Inferior parietal cortex (tissue), 1 donor: Measurements from ENCODE around the gene ZSCAN1.

Source experiments
- DNase-seq: peaks from one replicate; pipeline ENCODE4 v3.0.0-alpha.2; 2016; ENCODE audit errors: extremely low spot score

Gene ZSCAN1

GRCh38 chr19:58040751-58041525 is 7.1 kb downstream of the ZSCAN1 start:
- no peak for DNase-seq

DNA sequence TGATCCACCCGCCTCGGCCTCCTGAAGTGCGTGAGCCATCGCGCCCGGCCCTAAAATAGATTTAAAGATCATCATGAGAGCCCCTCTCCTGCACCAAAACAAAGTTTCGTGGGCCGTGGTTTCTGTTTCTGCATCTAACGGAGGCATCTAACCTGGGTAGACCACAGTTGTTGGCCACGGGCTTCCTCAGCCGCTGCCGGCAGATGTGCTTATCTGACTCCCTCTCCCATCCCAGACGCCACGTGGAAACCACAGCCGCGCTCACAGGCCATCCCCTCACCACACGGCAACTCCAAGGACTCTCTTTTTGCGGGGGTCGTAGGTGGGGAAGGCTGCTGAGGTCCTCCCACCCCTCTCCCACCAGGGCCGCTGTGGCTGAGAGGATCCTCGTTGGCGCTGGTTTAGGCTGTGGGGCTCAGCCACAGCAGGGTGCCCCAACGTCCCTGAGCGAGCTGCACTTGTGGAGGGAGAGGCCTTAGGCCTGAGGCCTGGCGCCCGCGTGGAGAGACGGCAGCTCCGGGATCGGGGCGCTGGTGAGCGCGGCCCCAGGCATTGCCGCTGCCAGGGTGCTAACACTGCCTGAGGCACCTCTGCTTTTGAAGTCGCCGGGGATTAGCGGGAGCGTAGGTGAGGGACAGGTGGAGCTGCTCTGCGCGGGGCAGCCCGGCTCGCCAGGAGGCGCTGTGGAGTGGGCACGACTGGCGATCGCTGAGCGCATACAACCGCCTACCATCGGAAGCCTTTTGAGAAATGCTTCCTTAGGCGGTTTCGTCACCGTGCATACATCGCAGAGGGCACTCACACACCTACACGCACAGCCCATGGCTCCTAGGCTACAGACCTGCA is 8.9 kb downstream of the ZSCAN1 start:
- no peak for DNase-seq

GRCh38 chr19:58044391-58044790 is 10.6 kb downstream of the ZSCAN1 start:
- no peak for DNase-seq

DNA sequence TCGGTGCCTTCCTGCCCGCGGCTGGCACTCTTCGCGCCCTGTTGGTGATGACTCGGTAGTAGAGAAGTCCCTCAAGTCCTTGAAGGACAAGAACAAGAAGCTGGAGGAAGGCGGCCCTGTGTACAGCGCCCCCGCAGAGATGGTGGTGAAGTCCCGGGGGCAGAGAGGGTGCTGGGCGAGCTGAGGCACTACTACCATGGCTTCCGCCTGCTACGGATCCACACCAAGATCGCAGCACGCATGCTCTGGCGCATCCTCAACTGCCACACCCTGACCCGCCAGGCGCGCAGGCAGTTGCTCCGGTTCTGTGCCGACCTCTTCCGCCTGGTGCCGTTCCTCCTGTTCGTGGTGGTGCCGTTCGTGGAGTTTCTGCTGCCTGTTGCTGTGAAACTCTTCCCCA is 11.1 kb downstream of the ZSCAN1 start:
- DNase-seq: no peak

GRCh38 chr19:58045411-58046050 is 11.7 kb downstream of the ZSCAN1 start:
- DNase-seq: no peak

- no peak for DNase-seq
Measured at GRCh38 chr19:58046856-58047255, 13.0 kb downstream of the ZSCAN1 start.

GRCh38 chr19:58047672-58048071 is 13.8 kb downstream of the ZSCAN1 start:
- DNase-seq: no peak

DNA sequence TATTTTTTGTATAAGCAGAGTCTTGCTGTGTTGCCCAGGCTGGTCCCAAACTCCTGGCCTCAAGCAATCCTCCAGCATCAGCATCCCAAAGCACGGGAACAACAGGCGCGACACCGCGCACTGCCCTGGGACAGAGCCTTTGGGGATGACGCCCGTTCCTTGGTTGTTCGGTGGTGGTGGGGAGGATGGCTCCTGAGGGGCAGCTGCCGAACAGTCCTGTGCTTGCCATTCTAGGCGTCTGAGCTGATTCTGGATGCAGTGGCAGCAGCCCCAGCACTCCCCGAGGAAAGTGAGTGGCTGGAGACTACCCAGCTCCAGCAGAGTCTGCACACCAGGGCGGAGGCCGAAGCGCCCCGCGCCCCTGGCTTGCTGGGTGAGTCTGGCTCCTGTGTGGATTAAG is 18.4 kb downstream of the ZSCAN1 start:
- DNase-seq: no peak

GRCh38 chr19:58053480-58054156 is 19.8 kb downstream of the ZSCAN1 start:
- no peak for DNase-seq

DNA sequence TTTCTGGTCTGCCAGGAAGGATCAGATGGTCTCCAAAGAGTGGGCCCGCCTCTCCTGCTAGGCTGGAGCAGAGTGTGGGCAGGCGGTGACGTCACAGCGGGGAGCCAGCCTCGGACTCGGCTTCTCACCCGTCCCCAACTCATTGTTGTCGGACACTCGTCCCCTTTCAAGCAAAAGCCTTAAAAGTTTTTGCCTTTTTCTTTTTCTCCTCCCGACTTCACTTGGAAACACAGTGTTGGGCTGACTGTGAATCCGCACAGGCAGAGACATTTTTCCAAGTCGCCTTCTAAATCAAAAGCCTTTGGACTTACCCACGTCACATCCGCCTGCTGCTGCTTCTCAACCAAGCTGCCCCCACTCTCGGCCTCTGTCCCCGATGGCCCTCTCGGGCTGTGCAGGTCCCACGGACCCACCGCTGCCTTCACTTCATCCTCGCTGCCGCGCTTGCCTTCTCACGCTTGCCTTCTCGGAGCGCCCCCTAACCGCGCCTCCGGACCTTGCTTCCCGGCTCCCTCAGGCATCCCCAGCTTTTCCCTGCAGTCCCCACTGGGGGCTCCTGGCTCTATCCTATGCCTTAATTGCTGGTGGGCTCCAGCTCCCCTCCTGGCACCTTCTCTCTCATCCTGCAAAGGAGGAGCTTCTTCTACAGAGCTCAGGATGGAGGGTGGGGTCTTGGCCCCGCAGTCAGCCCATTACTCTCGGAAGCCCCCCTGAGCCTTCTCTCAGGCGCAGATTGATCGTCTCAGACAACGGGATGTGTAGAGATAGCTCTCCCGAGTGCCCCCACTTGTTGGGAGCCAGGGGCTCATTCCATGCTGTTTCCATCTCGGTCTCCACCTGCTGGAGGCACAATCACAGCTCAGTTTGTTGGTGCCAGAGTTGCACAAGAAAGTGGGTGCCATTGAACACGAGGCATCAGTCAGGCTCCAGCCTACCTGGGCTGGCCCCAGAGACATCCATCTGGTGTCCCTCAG is 21.4 kb downstream of the ZSCAN1 start:
- DNase-seq: peak; percentile 59

GRCh38 chr19:58056261-58056660 is 22.4 kb downstream of the ZSCAN1 start:
- DNase-seq: no peak

DNA sequence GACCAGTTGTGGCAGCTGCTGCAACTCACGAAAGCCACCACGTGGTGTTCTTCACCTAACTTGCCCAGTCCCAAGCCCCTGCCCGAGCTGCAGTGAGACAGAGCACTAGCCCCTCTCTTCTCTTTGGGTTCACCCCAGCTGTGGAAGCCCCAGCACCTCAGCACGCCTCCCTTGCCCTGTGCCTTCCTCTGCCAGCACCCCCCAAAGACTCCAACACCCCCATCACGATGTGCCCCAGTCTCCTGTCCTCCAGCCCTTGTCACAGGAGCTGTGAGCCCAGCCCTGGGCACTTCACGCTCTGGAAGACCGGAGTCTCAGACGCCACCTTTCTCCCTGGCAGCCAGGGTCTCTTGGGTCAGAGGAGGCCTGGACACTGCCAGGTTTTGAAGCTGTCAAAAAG is 23.0 kb downstream of the ZSCAN1 start:
- DNase-seq: no peak

DNA sequence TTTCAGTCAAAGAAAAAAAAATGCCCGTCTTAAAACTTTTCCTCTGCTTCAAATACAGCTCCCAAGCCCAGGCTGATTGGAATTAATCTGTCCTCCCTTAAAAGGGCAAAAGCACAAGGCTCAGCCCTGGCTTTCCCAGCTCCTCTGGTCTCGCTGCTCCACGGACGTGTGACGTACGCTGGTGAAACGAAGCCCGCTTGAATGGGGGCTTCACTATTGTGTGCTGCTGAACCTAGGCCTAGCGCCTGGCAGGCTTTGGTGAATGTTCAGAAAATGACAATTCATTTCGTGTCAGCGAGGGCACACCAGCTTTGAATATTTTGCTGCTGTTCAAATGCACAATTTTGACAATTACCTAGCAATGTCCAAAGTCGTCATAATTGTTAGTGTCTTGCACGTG is 24.6 kb downstream of the ZSCAN1 start:
- no peak for DNase-seq

- peak; percentile 81 for DNase-seq
Measured at GRCh38 chr19:58059003-58059670, 25.3 kb downstream of the ZSCAN1 start, which contains the start of gene ZNF135. TSS of gene ZNF135 (plus strand) at chr19:58059282. CDS start at chr19:58060003, 721 bp downstream.

DNA sequence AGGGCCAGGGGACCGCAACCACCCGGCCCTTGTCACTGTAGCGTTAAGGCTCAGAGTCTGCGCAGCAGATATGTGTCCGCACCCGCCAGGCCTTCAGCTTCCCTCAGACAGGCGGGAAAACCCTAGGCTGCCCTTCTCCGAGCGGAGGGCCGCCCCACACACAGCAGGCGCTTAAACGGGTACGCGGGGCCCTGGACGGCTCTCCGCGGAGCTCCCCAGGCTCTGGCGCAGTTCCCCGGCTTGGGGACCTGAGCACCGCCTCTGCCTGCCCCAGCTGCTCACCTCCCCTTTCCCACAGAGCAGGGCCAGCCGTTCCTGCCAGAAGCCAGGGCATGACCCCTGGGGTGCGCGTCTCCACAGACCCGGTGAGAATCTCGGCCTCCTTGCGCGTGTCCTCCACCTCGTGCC is 25.9 kb downstream of the ZSCAN1 start:
- DNase-seq: no peak

DNA sequence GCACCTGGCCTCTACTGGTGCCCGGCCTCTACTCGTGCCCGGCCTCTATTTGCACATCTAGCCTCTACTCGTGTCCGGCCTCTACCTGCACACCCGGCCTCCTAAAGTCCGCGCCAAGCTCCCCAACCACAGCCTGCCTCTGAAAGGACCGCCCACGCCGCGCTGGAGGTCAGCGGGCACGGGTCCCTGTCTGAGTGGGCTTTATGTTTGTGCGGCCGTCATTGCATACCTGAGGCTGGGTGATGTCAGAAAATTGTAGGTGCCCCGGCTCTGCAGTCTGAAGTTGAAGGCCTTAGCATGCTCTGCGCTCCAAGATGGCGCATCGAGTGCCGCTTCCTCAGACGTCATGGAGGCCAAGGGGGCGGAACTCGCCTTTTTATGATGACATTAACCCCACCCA is 26.4 kb downstream of the ZSCAN1 start:
- DNase-seq: no peak

GRCh38 chr19:58063712-58064111 is 29.9 kb downstream of the ZSCAN1 start:
- no peak for DNase-seq

- DNase-seq: no peak
Measured at GRCh38 chr19:58067240-58067912, 33.6 kb downstream of the ZSCAN1 start.

- no peak for DNase-seq
Measured at GRCh38 chr19:58079792-58080191, 46.0 kb downstream of the ZSCAN1 start.

DNA sequence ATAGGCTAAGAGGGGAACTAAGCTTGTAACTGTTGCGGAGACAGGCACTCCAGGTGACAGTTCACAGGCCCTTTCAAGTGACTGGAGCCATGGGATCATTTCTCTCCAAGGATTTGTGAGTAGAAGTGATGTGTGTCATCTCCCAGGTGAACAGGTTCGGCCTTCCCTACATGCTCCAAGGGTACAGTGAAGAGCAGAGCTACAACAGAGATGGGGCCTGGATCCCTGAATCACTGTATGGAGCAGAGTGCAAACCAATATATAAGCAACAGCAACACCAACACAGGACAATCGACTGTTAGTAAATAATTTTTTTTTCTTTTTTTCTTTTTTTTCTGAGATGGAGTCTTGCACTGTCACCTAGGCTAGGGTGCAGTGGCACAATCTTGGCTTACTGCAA is 49.2 kb downstream of the ZSCAN1 start:
- no peak for DNase-seq
